GM20000 (cell line): ENCODE measurements around the gene PTPRE.
"Not testable (repeated sequence)": the region's sequence is repeated elsewhere in the genome, so short reads cannot be mapped to it uniquely, and the experiment has no call there.

Source experiments
- DNase-seq: peaks from one replicate; pipeline ENCODE4 v3.0.0; 2012; ENCODE audit warnings: low spot score
- TF ChIP-seq, protein P1 (sequence below): IDR thresholded peaks from 2 replicates; pipeline ENCODE4 v1.5.1; 2012; ENCODE audit warnings: mild to moderate bottlenecking, control low read depth; ENCODE audit errors: extremely low read depth, missing control alignments

Gene PTPRE

DNA sequence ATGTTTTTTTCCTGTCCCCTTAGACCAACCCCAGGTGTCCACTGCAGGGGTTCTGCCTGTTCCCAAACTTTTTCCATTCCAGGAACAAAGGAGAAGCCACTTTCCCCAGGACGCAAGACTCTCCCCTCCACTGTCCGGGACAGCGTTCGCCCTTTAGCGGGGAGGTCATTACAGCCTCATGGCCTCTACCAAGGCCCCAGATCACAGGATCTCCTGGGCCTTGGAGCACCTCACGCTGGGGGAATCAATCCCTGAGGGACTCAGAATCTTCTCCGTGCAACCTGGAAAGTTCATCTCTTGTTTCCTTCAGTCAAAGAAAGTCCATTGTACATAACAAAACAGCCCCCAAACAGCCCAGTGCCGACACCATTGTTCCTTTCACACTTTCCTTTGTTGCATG is 178.1 kb downstream of the PTPRE start:
- no peak for DNase-seq
- TF ChIP-seq, protein P1, sequence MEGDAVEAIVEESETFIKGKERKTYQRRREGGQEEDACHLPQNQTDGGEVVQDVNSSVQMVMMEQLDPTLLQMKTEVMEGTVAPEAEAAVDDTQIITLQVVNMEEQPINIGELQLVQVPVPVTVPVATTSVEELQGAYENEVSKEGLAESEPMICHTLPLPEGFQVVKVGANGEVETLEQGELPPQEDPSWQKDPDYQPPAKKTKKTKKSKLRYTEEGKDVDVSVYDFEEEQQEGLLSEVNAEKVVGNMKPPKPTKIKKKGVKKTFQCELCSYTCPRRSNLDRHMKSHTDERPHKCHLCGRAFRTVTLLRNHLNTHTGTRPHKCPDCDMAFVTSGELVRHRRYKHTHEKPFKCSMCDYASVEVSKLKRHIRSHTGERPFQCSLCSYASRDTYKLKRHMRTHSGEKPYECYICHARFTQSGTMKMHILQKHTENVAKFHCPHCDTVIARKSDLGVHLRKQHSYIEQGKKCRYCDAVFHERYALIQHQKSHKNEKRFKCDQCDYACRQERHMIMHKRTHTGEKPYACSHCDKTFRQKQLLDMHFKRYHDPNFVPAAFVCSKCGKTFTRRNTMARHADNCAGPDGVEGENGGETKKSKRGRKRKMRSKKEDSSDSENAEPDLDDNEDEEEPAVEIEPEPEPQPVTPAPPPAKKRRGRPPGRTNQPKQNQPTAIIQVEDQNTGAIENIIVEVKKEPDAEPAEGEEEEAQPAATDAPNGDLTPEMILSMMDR = no peak

DNA sequence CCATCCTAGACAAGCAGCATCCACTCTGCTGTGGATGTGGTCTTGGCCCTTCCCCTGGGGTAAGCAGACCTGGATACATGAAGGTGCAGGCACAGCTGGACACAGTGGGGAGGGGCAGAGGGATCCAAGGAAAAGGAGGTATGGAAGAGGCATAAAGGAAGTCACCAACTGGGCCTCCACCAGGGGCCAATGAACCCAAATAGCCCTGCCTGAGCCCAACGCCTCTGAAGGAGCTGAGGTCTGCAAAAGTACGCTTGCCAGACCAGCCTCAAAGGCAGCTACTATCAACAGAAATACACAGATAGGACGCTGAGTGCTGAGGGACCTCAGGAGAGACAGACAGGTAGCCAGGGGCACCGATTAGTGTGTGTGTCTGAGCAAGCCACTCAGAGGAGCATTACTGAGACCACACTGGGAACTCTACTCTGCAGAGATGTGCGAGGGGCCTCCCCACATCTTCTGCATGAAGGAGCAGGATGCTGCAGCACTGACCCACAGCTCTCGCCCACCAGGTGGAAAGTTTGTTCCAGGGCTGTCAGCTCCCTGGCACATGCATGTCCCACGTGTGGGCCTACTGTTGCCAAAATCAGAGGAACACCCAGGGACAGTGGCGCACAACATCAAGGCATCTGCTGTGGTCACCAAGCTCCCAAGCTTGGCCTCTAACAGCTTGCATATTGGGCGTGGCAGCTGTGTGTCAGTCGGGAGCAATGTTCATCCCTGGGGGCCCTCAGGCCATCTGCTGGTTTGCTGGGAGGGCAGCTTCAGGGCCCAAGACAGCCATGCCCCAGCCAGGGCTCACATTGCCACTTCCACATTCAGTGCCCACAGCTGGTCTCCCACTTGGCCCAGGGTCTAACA is 179.3 kb downstream of the PTPRE start:
- TF ChIP-seq, protein P1 = no peak
- DNase-seq = no peak

DNA sequence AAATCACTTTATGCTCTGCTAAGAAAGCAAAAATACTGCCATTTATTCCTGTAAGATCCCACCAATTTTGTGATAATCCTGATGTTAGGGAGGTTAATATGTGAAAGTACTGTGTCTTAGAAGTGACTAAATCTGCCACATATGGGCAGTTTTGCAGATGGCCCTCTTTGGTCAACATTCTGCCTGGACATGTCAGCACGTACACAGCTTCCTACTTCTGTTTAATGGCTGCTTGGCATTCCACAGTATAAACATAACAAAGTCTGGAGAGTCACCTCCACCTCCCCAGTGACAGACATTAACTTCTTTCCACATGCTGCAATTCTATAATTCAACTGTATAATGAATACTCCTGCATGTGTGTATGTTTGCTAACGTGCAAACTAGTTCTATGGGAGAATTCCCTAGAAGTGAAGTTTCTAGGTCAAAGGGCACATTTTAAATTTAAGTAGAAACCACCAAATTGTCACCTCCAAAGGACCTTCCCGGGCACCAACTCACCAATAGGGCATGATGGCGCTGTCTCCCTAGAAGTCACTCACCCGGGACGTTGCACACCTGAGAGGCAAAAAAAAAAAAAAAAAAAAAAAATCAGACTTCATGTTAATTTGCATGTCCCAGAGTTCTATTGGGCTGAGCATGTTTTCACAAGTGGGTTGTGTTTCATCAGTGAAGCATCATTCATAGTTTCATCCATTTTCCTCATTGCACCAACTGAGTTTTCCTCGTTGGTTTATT is 180.4 kb downstream of the PTPRE start:
- TF ChIP-seq, protein P1 = no peak
- no peak for DNase-seq

DNA sequence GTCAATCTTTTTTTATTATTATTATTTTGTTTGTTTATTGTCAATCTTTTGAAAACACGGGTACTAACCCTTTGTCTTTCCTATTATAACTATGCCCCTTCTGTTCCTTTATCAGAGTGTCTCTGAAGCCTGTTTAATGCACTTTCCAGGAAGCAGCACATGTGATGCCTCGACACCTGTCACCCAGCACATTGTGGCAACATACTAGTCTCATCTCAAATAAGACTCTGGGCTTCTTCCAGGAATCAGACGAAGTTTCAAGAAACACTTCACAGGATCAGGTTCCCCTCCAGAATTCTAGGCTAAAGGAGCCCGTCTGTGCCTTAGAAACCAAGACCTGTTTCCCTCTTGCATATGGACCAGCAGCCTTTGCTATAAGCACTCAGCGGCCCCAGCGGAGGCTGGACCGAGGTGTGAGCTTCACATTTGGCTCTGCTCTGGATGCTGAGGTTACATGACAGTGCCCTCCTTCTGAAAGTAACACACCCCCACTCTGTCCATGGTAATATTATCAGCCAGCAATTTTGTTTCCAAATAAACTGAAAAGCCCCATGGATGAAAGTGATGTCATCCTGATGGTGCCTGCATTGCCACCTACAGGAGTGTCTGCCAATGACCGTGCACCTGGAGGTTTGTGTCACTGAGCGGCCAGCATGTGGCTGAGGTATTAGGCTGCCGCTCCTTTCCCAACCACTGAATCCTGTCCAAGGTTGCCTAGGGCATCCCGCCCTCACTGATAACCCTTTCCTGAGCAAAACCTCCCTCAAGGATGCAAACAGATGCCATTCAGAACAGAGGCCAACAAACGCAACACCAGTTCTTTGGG is 181.2 kb downstream of the PTPRE start:
- TF ChIP-seq, protein P1 = no peak
- DNase-seq = no peak

DNA sequence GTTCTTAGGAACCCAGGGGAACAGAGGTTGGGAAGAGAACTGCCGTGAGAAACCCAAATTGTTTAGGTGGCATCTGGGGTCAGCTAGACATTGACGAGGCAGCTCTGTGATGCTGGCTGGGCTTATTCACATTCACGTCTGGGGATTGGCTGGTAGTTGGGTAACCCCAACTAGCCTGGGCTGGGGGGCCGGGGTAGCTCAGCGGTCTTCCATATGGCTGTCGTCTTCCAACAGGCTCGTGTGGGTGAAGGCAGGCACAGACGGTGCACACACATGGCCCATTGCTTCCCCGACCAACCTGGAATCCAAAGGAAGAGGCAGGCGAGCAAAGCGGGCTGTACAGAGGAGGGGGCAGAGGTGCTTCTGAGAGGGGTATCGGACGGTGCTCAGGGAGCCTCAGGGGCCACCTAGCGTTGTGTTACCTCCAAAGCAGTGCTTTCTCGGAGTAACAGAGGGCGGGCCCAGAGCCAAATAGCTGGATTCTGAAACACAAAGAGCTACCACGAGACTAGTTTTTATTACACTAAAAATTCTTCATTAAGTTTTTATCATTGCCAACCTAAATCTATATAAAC is 184.8 kb downstream of the PTPRE start:
- TF ChIP-seq, protein P1 = no peak
- DNase-seq = no peak

DNA sequence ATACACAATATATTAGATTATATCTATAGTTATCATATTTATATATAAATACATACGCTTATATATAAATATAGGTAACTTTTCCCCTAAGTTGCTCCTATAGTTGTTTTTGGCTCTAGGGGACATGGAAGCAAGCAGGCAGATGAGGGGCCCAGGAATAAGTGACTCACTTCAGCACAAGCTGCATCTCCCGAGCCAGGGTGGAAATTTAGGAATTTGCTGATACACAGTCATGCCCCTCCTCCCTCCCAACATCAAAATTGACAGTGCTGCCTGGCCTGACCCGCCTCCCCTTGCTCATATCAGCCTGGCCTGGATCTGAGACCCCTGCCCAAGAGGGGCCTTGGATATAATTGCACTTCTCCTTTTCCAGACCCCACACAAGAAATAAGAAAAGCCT is 185.6 kb downstream of the PTPRE start:
- TF ChIP-seq, protein P1 = no peak
- DNase-seq = no peak

DNA sequence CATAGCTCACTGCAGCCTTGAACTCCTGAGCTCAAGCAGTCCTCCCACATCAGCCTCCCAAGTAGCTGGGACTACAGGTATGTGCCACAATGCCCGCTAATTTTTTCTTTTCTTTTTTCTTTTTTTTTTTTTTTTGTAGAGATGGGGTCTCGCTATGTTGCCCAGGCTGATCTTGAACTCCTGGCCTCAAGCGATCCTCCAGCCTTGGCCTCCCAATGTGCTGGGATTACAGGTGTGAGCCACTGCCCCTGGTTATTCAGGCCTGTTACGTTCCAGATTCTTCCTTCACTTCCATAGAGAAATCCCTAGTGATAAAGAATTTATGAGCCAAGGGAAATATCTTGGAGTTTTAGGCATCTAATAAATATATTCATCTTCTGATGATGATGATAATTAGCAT is 187.7 kb downstream of the PTPRE start:
- not testable (repeated sequence) for DNase-seq
